Caco-2 (cell line): ENCODE results near the gene B3GAT3. TPM values are rescaled to one million over a fixed set of nuclear protein-coding genes. Genes with fewer than 3 reads are reported as not detected.
A peak's percentile ranks its signal among the peaks of the same experiment; 100 is the strongest.
"Not testable (repeated sequence)": the region's sequence is repeated elsewhere in the genome, so short reads cannot be mapped to it uniquely, and the experiment has no call there.

Experiments
- BruUV-seq: library from RNA; stranded (reverse); fragments of 400-500 nt; replicated peaks from 2 replicates; lab custom pipeline; 2021; lab: Mats Ljungman, UMichigan
- CTCF ChIA-PET: fragments of 300-600 bp; sonication (Branson Sonifier 250); formaldehyde crosslinking; loops from one replicate; lab custom pipeline; 2022; ENCODE audit warnings: antibody characterized with exemption; lab: Charles Lee
- POLR2A ChIA-PET: fragments of 300-600 bp; sonication (Branson Sonifier 250); formaldehyde crosslinking; loops from one replicate; lab custom pipeline; 2022; ENCODE audit warnings: antibody characterized with exemption; lab: Charles Lee
- DNase-seq, 2 experiments: peaks; one replicate each; pipeline versions ENCODE4 v3.0.0 to v3.0.0-alpha.2; 2020 to 2022
- H3K27me3 ChIP-seq: replicated peaks from 2 replicates; pipeline ENCODE4 v1.6.0; 2011; ENCODE audit warnings: low read length; ENCODE audit not compliant: control insufficient read depth, insufficient read depth
- H3K36me3 ChIP-seq: 2 replicates; pipeline ENCODE4 v1.5.1; 2011; ENCODE audit warnings: low read length; ENCODE audit not compliant: control insufficient read depth, insufficient read depth
- H3K4me1 ChIP-seq: fragments of 250-450 bp; sonication (Bioruptor Pico); 2 replicates; pipeline ENCODE4 v1.5.1; 2020; ENCODE audit warnings: mild to moderate bottlenecking
- H3K4me3 ChIP-seq: 2 replicates; pipeline ENCODE4 v1.5.1; 2011; ENCODE audit warnings: low read depth, mild to moderate bottlenecking, control low read depth, low read length
- H3K9me3 ChIP-seq: fragments of 250-450 bp; sonication (Bioruptor Pico); 2 replicates; pipeline ENCODE4 v1.5.1; 2020; ENCODE audit warnings: mild to moderate bottlenecking, moderate library complexity
- H3K27ac Mint-ChIP-seq: one replicate; pipeline ENCODE4 v1.8.0; 2022; ENCODE audit warnings: mixed read lengths; ENCODE audit not compliant: unreplicated experiment
- H3K27me3 Mint-ChIP-seq: one replicate; pipeline ENCODE4 v1.8.0; 2022; ENCODE audit warnings: mixed read lengths; ENCODE audit not compliant: insufficient read depth, unreplicated experiment
- H3K36me3 Mint-ChIP-seq: one replicate; pipeline ENCODE4 v1.8.0; 2022; ENCODE audit warnings: mild to moderate bottlenecking, mixed read lengths; ENCODE audit not compliant: insufficient read depth, unreplicated experiment
- H3K4me1 Mint-ChIP-seq: one replicate; pipeline ENCODE4 v1.8.0; 2022; ENCODE audit warnings: low read depth, mixed read lengths; ENCODE audit not compliant: unreplicated experiment
- H3K4me3 Mint-ChIP-seq: one replicate; pipeline ENCODE4 v1.8.0; 2022; ENCODE audit warnings: mild to moderate bottlenecking, moderate library complexity, mixed read lengths; ENCODE audit not compliant: unreplicated experiment
- H3K9me3 Mint-ChIP-seq: one replicate; pipeline ENCODE4 v1.8.0; 2022; ENCODE audit warnings: mixed read lengths; ENCODE audit not compliant: unreplicated experiment
- intact Hi-C: fragments of 100-400 bp; cut with micrococcal nuclease; formaldehyde crosslinking; loops from one replicate; pipeline ENCODE4 v1.10.0; 2022; ENCODE audit not compliant: unreplicated experiment
- total RNA-seq: library from RNA; stranded (reverse); gene quantifications from 2 replicates; pipeline ENCODE4 v1.2.3, GENCODE V29; 2022
- TF ChIP-seq, protein P1 (sequence below), 2 experiments: fragments of 200-600 bp in 1 of 2; IDR thresholded peaks; 1 replicate in 1 of 2; 2 replicates in 1 of 2; pipeline versions ENCODE4 v1.5.1 to v1.8.0; 2011 to 2022; ENCODE audit warnings: antibody characterized with exemption in 1 of 2, control low read depth in 1 of 2, inconsistent platforms in 1 of 2, low read depth in 1 of 2, low read length in 1 of 2, mild to moderate bottlenecking in 1 of 2, moderate library complexity in 1 of 2; ENCODE audit not compliant: insufficient read depth in 1 of 2, severe bottlenecking in 1 of 2, unreplicated experiment in 1 of 2

B3GAT3 gene
- total RNA-seq, 1 experiment from 2014 or later: 37.6 TPM

DNA sequence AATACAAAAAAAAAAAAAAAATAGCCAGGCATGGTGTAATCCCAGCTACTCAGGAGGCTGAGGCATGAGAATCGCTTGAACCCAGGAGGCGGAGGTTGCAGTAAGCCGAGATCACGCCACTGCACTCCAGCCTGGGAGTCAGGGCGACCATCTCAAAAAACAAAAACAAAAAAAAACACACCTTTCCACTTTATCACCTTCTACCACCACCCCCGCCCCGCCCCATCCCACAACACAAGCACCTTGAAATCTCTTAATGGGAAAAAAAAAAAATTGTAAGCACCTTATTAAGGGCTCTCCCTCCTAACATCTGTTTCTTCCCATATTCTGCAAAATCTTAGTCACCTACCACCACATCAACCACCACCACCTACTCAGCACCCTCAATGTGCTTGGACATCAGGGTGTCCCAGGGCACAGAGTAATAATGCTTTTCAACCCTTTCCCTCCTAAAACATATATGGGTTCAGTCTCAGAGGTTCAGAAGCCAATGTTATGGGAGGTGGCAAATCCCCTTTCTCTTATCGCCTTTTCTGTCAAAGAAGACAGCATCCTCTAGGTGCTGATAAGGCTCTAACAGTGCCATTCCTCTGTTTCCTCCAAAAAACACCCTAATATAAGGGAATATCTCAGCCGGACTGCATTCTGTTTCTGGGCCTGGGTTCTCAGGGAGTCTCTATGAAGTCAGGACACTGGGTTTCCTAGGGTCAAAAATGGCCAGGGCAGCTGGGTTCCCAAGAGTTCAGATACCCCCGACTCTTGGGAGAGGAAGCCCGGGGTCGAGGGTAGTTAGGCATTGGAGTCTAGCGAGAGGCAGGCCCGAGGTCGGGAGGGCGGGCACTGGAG lies 30.6 kb upstream of the B3GAT3 start:
- Mint-ChIP-seq H3K4me1 (peaks cover 7% of the 10 kb centered on the region), H3K9me3 (no peaks in the 10 kb centered on the region), H3K36me3 (peaks cover 41% of the 10 kb centered on the region), H3K27me3 (no peaks in the 10 kb centered on the region), H3K4me3 (peak overlapping the region; percentile 75), H3K27ac (peak overlapping the region; percentile 95)
- POLR2A ChIA-PET: interaction anchor here (0.7 to 1.4 kb wide), 11 partner anchors 11 to 172 kb away, joined by 3 to 56 read pairs (median 5); partner anchors contain the start of genes B3GAT3, C11orf98, CSKMT and HNRNPUL2
- DNase-seq: no peak
- H3K4me1 ChIP-seq: peaks cover 10% of the 10 kb centered on the region; the same call in 1 of the 2 replicates
- H3K36me3 ChIP-seq: peaks cover 2% of the 10 kb centered on the region; the same call in 1 of the 2 replicates
- TF ChIP-seq, protein P1, sequence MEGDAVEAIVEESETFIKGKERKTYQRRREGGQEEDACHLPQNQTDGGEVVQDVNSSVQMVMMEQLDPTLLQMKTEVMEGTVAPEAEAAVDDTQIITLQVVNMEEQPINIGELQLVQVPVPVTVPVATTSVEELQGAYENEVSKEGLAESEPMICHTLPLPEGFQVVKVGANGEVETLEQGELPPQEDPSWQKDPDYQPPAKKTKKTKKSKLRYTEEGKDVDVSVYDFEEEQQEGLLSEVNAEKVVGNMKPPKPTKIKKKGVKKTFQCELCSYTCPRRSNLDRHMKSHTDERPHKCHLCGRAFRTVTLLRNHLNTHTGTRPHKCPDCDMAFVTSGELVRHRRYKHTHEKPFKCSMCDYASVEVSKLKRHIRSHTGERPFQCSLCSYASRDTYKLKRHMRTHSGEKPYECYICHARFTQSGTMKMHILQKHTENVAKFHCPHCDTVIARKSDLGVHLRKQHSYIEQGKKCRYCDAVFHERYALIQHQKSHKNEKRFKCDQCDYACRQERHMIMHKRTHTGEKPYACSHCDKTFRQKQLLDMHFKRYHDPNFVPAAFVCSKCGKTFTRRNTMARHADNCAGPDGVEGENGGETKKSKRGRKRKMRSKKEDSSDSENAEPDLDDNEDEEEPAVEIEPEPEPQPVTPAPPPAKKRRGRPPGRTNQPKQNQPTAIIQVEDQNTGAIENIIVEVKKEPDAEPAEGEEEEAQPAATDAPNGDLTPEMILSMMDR (IDR thresholded peaks at IDR 0.05; ENCODE audit: insufficient read depth in 1 of 2, low read depth in 1 of 2, low read length in 1 of 2, severe bottlenecking in 1 of 2, unreplicated experiment in 1 of 2): no peak
- CTCF ChIA-PET: interaction anchor here (0.9 to 1.0 kb wide), 2 partner anchors 13 to 31 kb away, joined by 4 to 6 read pairs; partner anchors contain the start of genes B3GAT3, C11orf98 and CSKMT
- peak overlapping the region; percentile 80 for H3K4me3 ChIP-seq
- no peaks in the 10 kb centered on the region for H3K9me3 ChIP-seq
- TSS peak; percentile 70 for BruUV-seq
- intact Hi-C loops: loop anchor here (1.0 kb wide), 1 partner anchor 12 kb away; no protein-coding TSS in a partner anchor
- no peaks in the 10 kb centered on the region for H3K27me3 ChIP-seq

DNA sequence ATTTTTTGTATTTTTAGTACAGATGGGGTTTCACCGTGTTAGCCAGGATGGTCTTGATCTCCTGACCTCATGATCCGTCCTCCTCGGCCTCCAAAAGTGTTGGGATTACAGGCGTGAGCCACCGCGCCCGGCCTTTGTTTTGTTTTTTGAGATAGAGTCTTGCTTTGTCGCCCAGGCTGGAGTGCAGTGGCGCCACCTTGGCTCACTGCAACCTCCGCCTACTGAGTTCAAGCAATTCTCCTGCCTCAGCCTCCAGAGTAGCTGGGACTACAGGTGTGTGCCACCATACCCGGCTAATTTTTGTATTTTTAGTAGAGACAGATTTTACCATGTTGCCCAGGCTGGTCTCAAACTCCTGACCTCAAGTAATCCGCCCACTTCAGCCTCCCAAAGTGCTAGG lies 28.5 kb upstream of the B3GAT3 start:
- H3K4me3 Mint-ChIP-seq, H3K27me3 Mint-ChIP-seq, H3K9me3 ChIP-seq, H3K4me3 ChIP-seq, H3K36me3 ChIP-seq, H3K27ac Mint-ChIP-seq, H3K27me3 ChIP-seq, BruUV-seq, intact Hi-C loops, DNase-seq, H3K4me1 Mint-ChIP-seq, H3K9me3 Mint-ChIP-seq: not testable (repeated sequence)
- ChIA-PET CTCF (interaction anchor here (1.0 kb wide), 1 partner anchor 14 kb away, joined by 4 read pairs; the partner anchor contains the start of gene C11orf98), POLR2A (interaction anchor here (1.0 kb wide), 1 partner anchor 14 kb away, joined by 3 read pairs; no protein-coding TSS in a partner anchor)
- peaks cover 50% of the 10 kb centered on the region for H3K36me3 Mint-ChIP-seq
- H3K4me1 ChIP-seq: peaks cover 16% of the 10 kb centered on the region

DNA sequence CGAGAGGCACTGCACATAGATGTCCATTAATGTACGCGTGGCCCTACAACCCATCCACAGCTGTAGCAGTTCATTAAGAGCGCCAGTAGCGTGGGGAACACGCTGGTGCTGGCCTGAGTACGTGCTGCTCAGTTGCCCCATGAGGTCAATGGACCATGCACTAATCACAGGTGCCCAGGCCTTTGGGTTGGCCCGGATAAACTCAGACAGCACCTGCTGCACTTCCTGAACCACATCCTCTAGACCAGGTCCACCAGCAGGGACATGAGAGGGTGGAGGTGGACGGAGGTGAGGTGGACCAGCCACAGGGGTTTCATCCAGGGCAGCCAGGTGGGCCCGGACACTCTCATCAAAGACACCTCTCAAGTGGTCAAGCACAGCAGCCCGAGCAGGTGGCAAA lies 27.7 kb upstream of the B3GAT3 start:
- no peak overlapping the region for H3K27ac Mint-ChIP-seq
- DNase-seq: no peak
- no peaks in the 10 kb centered on the region for H3K27me3 ChIP-seq
- H3K9me3 Mint-ChIP-seq: no peaks in the 10 kb centered on the region
- CTCF ChIA-PET: no interaction called here
- peaks cover 23% of the 10 kb centered on the region for H3K4me1 ChIP-seq
- H3K4me3 ChIP-seq: no peak overlapping the region
- peaks cover 2% of the 10 kb centered on the region; the same call in 1 of the 2 replicates for H3K36me3 ChIP-seq
- H3K4me1 Mint-ChIP-seq: peaks cover 7% of the 10 kb centered on the region
- H3K9me3 ChIP-seq: no peaks in the 10 kb centered on the region
- no peak overlapping the region for H3K4me3 Mint-ChIP-seq
- intact Hi-C loops: loop anchor here (5.0 kb wide), 1 partner anchor 37 kb away; the partner anchor contains the start of genes EML3 and ROM1
- BruUV-seq: no TSS peak
- H3K36me3 Mint-ChIP-seq: peaks cover 57% of the 10 kb centered on the region
- H3K27me3 Mint-ChIP-seq: no peaks in the 10 kb centered on the region
- TF ChIP-seq, protein P1 (IDR thresholded peaks at IDR 0.05; ENCODE audit: insufficient read depth in 1 of 2, low read depth in 1 of 2, low read length in 1 of 2, severe bottlenecking in 1 of 2, unreplicated experiment in 1 of 2): no peak
- POLR2A ChIA-PET: interaction anchor here (4.5 kb wide), 1 partner anchor 16 kb away, joined by 43 read pairs; the partner anchor contains the start of genes C11orf98 and CSKMT
